A673 (cell line): Measurements from ENCODE around the gene RIPOR2.

Experiments
- EZH2 ChIP-seq: fragments of 200-600 bp; sonication (generic); IDR thresholded peaks from 2 replicates; pipeline ENCODE4 v1.6.1; 2017; ENCODE audit warnings: borderline replicate concordance, low read depth, mild to moderate bottlenecking, mixed read lengths, antibody characterized with exemption, low read length; ENCODE audit not compliant: poor library complexity, severe bottlenecking
- TF ChIP-seq, protein P1 (sequence below): fragments of 300-800, 200-600 bp; sonication (generic); conservative IDR thresholded peaks from 2 replicates; pipeline ENCODE4 v1.5.1; 2017; ENCODE audit warnings: low read depth, mild to moderate bottlenecking, antibody characterized with exemption, low read length, moderate library complexity, mixed read lengths

DNA sequence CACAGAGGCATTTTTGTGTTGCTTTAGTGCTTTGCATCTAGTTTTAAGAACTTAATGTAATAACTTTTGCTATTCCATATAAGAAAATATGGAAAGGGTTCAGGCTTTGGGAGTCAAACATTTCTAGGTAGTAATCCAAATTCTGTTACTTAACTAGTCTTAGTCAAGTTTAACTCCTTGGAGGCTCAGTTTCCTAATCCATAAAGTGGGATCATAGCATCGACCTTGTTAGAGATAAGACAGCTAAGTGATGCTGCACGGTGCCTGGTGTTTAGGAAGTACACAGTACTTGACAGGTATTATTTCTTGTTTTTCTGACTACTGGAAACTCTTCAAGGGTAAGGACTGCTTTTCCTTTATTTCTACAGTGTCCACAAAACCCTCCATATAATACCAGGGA is 112.6 kb downstream of the RIPOR2 start:
- TF ChIP-seq, protein P1, sequence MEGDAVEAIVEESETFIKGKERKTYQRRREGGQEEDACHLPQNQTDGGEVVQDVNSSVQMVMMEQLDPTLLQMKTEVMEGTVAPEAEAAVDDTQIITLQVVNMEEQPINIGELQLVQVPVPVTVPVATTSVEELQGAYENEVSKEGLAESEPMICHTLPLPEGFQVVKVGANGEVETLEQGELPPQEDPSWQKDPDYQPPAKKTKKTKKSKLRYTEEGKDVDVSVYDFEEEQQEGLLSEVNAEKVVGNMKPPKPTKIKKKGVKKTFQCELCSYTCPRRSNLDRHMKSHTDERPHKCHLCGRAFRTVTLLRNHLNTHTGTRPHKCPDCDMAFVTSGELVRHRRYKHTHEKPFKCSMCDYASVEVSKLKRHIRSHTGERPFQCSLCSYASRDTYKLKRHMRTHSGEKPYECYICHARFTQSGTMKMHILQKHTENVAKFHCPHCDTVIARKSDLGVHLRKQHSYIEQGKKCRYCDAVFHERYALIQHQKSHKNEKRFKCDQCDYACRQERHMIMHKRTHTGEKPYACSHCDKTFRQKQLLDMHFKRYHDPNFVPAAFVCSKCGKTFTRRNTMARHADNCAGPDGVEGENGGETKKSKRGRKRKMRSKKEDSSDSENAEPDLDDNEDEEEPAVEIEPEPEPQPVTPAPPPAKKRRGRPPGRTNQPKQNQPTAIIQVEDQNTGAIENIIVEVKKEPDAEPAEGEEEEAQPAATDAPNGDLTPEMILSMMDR = no peak
- TF ChIP-seq EZH2 = no peak
